ENCODE measurements around the gene POLR2E. TPM values are rescaled to one million over a fixed set of nuclear protein-coding genes. Genes with fewer than 3 reads are reported as not detected.

The POLR2E gene
- total and polyA plus RNA-seq, 2 of the 13 experiments (the other 11 are each of a cell fraction or from before 2014, with no cell fraction given) = 140 to 272 TPM

DNA sequence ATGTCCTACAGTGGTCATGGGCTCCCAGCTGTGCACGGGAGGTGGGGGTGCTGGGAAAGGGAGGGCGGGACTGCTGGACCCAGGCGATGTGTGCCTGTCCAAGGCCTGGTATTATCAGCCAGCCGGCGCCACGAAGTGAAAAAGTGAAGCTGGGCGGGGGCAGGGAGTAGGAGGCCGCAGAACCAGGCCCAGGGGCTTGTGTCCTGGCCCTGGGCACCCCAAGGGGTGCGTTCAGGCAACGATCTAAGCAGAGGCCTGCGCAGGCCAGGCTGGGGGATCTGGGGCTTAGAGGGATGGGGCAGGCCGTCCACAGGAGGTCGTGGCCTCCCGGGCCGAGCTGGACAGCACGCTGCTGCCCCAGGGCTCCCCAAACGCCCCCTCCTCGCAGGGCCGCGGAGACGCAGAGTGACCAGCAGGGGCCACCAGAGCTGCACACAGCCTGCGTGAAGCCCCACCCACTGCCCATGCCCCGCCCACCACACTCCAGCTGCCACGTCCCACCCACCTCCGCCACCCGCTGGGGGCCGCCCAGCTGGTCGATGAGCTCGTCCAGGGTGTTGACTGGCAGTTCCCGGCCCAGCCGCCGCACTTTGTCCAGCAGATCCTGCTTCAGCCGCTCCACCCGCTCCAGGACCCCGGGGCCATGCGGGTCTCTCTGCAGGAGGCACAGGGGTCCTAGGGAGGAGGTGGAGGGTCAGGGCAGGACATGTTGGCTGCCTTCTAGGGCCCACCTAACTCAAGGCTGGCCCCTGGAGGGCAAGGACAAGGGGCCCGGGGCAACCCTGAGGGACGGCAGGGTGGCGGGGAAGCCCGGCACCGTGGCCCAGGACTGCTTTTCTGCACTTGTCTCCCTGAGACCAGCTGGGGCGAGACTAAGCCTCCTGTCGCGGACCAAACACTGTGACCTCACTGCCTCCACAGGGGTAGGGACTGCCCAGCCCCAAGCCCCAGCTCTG lies 18.1 kb upstream of the POLR2E start (continued):
- TF ChIP-seq, protein P1, sequence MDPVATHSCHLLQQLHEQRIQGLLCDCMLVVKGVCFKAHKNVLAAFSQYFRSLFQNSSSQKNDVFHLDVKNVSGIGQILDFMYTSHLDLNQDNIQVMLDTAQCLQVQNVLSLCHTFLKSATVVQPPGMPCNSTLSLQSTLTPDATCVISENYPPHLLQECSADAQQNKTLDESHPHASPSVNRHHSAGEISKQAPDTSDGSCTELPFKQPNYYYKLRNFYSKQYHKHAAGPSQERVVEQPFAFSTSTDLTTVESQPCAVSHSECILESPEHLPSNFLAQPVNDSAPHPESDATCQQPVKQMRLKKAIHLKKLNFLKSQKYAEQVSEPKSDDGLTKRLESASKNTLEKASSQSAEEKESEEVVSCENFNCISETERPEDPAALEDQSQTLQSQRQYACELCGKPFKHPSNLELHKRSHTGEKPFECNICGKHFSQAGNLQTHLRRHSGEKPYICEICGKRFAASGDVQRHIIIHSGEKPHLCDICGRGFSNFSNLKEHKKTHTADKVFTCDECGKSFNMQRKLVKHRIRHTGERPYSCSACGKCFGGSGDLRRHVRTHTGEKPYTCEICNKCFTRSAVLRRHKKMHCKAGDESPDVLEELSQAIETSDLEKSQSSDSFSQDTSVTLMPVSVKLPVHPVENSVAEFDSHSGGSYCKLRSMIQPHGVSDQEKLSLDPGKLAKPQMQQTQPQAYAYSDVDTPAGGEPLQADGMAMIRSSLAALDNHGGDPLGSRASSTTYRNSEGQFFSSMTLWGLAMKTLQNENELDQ (CRISPR knock-in tag; IDR thresholded peaks at IDR 0.05; ENCODE audit: borderline replicate concordance) = no peak
- TF ChIP-seq ZFY (CRISPR knock-in tag; IDR thresholded peaks at IDR 0.05) (peak; percentile 49), PHF20 (CRISPR knock-in tag; IDR thresholded peaks at IDR 0.05) (peak; percentile 47; the same call in 1 of the 2 replicates), SIX1 (CRISPR knock-in tag; IDR thresholded peaks at IDR 0.05; ENCODE audit: borderline replicate concordance) (no peak), TRIM24 (CRISPR knock-in tag; IDR thresholded peaks at IDR 0.05) (no peak), MED8 (CRISPR knock-in tag; IDR thresholded peaks at IDR 0.05; ENCODE audit: insufficient replicate concordance) (peak; percentile 12), RFXANK (CRISPR knock-in tag; IDR thresholded peaks at IDR 0.05) (no peak), TOE1 (CRISPR knock-in tag; IDR thresholded peaks at IDR 0.05) (no peak), ZNF878 (CRISPR knock-in tag; IDR thresholded peaks at IDR 0.05) (no peak), ZNF34 (CRISPR knock-in tag; IDR thresholded peaks at IDR 0.05; ENCODE audit: borderline replicate concordance) (no peak), ZNF337 (CRISPR knock-in tag; IDR thresholded peaks at IDR 0.05; ENCODE audit: borderline replicate concordance, low read depth) (no peak), PRMT3 (CRISPR knock-in tag; IDR thresholded peaks at IDR 0.05; ENCODE audit: borderline replicate concordance, low read depth) (no peak), ZNF782 (CRISPR knock-in tag; IDR thresholded peaks at IDR 0.05; ENCODE audit: borderline replicate concordance) (no peak; the same call in 1 of the 2 replicates), CREBL2 (CRISPR knock-in tag; IDR thresholded peaks at IDR 0.05; ENCODE audit: borderline replicate concordance) (0 out of 2 replicates have a peak, but pooled peaks have one; percentile 3), GTF2F1 (IDR thresholded peaks at IDR 0.05; ENCODE audit: low read length) (no peak), MXD1 (CRISPR knock-in tag; IDR thresholded peaks at IDR 0.05) (no peak; the same call in 1 of the 2 replicates), KMT2B (CRISPR knock-in tag; IDR thresholded peaks at IDR 0.05) (no peak), ZNF776 (CRISPR knock-in tag; IDR thresholded peaks at IDR 0.05) (no peak), ZNF234 (CRISPR knock-in tag; conservative IDR thresholded peaks at IDR 0.05) (0 out of 2 replicates have a peak, but pooled peaks have one; percentile 60), FOXA3 (CRISPR knock-in tag; IDR thresholded peaks at IDR 0.05) (peak; percentile 79), HIVEP1 (CRISPR knock-in tag; IDR thresholded peaks at IDR 0.05) (no peak)
- TF ChIP-seq, protein P2, sequence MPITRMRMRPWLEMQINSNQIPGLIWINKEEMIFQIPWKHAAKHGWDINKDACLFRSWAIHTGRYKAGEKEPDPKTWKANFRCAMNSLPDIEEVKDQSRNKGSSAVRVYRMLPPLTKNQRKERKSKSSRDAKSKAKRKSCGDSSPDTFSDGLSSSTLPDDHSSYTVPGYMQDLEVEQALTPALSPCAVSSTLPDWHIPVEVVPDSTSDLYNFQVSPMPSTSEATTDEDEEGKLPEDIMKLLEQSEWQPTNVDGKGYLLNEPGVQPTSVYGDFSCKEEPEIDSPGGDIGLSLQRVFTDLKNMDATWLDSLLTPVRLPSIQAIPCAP (CRISPR knock-in tag; IDR thresholded peaks at IDR 0.05; ENCODE audit: low read depth) = no peak
- TF ChIP-seq, protein P3, sequence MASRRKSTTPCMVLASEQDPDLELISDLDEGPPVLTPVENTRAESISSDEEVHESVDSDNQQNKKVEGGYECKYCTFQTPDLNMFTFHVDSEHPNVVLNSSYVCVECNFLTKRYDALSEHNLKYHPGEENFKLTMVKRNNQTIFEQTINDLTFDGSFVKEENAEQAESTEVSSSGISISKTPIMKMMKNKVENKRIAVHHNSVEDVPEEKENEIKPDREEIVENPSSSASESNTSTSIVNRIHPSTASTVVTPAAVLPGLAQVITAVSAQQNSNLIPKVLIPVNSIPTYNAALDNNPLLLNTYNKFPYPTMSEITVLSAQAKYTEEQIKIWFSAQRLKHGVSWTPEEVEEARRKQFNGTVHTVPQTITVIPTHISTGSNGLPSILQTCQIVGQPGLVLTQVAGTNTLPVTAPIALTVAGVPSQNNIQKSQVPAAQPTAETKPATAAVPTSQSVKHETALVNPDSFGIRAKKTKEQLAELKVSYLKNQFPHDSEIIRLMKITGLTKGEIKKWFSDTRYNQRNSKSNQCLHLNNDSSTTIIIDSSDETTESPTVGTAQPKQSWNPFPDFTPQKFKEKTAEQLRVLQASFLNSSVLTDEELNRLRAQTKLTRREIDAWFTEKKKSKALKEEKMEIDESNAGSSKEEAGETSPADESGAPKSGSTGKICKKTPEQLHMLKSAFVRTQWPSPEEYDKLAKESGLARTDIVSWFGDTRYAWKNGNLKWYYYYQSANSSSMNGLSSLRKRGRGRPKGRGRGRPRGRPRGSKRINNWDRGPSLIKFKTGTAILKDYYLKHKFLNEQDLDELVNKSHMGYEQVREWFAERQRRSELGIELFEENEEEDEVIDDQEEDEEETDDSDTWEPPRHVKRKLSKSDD (CRISPR knock-in tag; IDR thresholded peaks at IDR 0.05; ENCODE audit: low read depth) = peak; percentile 52; the same call in 1 of the 2 replicates
